Right lobe of liver (tissue), 4 donors: ENCODE measurements around the gene FGF14.

ENCODE experiments used
- POLR2A ChIP-seq: fragments of 450-650 bp; IDR thresholded peaks from one replicate; pipeline ENCODE4 v1.6.1; 2017; ENCODE audit warnings: antibody characterized with exemption, mild to moderate bottlenecking
- TF ChIP-seq, protein P1 (sequence below), 4 donors: fragments of 200-600 bp in 3 of 4; fragments of 450-650 bp in 1 of 4; IDR thresholded peaks; one replicate each; pipeline versions ENCODE4 v1.5.1 to v1.8.0; 2016 to 2022; ENCODE audit warnings: antibody characterized with exemption in 4 of 4, mild to moderate bottlenecking in 2 of 4
- donor health status: DM: no; HTN: no; CAD: no.
- donor health status: DM: no; HTN: no; CAD: no.
- donor health status: DM: no; HTN: yes; CAD: no.

GRCh38 chr13:101763191-101763590 lies 638.7 kb downstream of the FGF14 start:
- TF ChIP-seq, protein P1, sequence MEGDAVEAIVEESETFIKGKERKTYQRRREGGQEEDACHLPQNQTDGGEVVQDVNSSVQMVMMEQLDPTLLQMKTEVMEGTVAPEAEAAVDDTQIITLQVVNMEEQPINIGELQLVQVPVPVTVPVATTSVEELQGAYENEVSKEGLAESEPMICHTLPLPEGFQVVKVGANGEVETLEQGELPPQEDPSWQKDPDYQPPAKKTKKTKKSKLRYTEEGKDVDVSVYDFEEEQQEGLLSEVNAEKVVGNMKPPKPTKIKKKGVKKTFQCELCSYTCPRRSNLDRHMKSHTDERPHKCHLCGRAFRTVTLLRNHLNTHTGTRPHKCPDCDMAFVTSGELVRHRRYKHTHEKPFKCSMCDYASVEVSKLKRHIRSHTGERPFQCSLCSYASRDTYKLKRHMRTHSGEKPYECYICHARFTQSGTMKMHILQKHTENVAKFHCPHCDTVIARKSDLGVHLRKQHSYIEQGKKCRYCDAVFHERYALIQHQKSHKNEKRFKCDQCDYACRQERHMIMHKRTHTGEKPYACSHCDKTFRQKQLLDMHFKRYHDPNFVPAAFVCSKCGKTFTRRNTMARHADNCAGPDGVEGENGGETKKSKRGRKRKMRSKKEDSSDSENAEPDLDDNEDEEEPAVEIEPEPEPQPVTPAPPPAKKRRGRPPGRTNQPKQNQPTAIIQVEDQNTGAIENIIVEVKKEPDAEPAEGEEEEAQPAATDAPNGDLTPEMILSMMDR (IDR thresholded peaks at IDR 0.05), result no peak
- no peak for TF ChIP-seq POLR2A
